ENCODE measurements around the gene EEF2K.

The EEF2K gene

DNA sequence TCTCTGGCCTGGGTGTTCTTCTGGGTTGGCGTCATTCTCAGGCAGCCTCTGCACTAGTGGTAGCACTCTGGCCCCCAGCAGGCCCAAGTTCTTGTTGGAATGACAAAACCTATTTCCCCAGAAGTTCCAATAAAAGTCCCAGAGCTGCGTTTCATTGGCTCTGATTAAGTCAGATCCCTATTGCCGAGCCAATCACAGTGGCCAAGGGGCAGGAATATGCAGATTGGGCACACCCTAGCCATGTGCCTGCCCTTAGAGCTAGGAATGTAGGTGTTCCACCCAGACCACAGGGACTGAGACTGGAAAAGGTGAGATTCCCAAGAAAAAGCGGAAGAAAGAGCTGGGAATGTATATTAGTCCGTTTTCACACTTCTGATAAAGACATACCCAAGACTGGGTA lies 46.2 kb downstream of the EEF2K start:
- Mint-ChIP-seq H3K4me1 (no peaks in the 10 kb centered on the region), H3K27me3 (no peaks in the 10 kb centered on the region), H3K4me3 (no peak overlapping the region), H3K9me3 (no peaks in the 10 kb centered on the region), H3K36me3 (ENCODE audit: insufficient read depth) (peaks cover 15% of the 10 kb centered on the region), H3K27ac (ENCODE audit: low read depth) (no peak overlapping the region)
- ATAC-seq (replicated peaks; ENCODE audit: extremely low read depth, poor library complexity, severe bottlenecking) (no peak), DNase-seq (ENCODE audit: low spot score in 2 of 2) (no peak)

DNA sequence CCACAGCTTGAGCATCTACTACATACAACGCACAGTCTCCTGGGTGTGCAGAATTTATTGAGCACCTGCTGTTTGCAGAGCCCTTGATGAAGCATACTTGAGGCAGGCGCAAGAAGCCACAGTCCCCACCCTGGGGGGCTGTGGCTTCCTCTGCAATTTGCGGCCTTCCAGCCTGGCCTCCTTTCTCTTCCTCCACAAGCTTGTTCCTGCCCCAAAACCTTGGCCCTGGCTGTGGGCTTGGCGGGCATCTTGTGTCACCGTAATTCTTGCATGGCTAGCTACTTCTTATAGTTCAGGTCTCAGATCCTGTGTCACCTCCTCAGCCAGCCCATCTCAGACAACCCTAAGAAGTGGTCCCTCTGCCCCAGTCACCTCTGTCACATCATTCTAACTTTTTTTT lies 47.2 kb downstream of the EEF2K start:
- DNase-seq (ENCODE audit: low spot score in 2 of 2), result no peak
- H3K4me3 Mint-ChIP-seq, result no peak overlapping the region
- peaks cover 18% of the 10 kb centered on the region for H3K36me3 Mint-ChIP-seq (ENCODE audit: insufficient read depth)
- no peaks in the 10 kb centered on the region for H3K9me3 Mint-ChIP-seq
- H3K4me1 Mint-ChIP-seq, result no peaks in the 10 kb centered on the region
- no peak overlapping the region for H3K27ac Mint-ChIP-seq (ENCODE audit: low read depth)
- no peak for ATAC-seq (replicated peaks; ENCODE audit: extremely low read depth, poor library complexity, severe bottlenecking)
- no peaks in the 10 kb centered on the region for H3K27me3 Mint-ChIP-seq

DNA sequence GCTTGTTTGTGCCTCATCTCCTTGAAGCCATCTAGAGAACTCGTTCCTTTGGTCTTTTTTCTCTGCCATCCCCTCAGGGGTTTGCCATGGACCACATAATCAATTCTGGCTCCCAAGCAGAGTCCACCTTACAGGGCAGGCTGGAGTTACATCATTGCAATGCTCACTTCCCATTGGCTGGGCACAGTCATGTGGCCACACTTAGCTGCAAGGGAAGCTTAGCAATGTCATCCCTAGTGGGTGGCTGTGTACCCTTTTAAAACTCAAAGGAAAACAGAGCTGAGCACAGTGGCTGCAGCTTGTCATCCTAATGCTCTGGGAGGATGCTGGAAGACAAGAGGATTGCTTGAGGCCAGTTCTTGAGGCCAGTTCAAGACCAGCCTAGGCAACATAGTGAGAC lies 49.3 kb downstream of the EEF2K start:
- H3K9me3 Mint-ChIP-seq, result no peaks in the 10 kb centered on the region
- H3K36me3 Mint-ChIP-seq (ENCODE audit: insufficient read depth), result peaks cover 21% of the 10 kb centered on the region
- no peak overlapping the region for H3K4me3 Mint-ChIP-seq
- ATAC-seq (replicated peaks; ENCODE audit: extremely low read depth, poor library complexity, severe bottlenecking) (no peak), DNase-seq (ENCODE audit: low spot score in 2 of 2) (no peak)
- no peaks in the 10 kb centered on the region for H3K4me1 Mint-ChIP-seq
- no peak overlapping the region for H3K27ac Mint-ChIP-seq (ENCODE audit: low read depth)
- H3K27me3 Mint-ChIP-seq, result no peaks in the 10 kb centered on the region

GRCh38 chr16:22257440-22257839 lies 51.4 kb downstream of the EEF2K start:
- Mint-ChIP-seq H3K4me3 (no peak overlapping the region), H3K27ac (ENCODE audit: low read depth) (no peak overlapping the region), H3K36me3 (ENCODE audit: insufficient read depth) (peaks cover 18% of the 10 kb centered on the region), H3K9me3 (no peaks in the 10 kb centered on the region), H3K4me1 (peaks cover 2% of the 10 kb centered on the region), H3K27me3 (no peaks in the 10 kb centered on the region)
- ATAC-seq (replicated peaks; ENCODE audit: extremely low read depth, poor library complexity, severe bottlenecking) (no peak), DNase-seq (ENCODE audit: low spot score in 2 of 2) (no peak)

GRCh38 chr16:22260490-22260889 lies 54.4 kb downstream of the EEF2K start:
- peaks cover 16% of the 10 kb centered on the region for H3K36me3 Mint-ChIP-seq (ENCODE audit: insufficient read depth)
- DNase-seq (ENCODE audit: low spot score in 2 of 2) (no peak), ATAC-seq (replicated peaks; ENCODE audit: extremely low read depth, poor library complexity, severe bottlenecking) (no peak)
- H3K27me3 Mint-ChIP-seq, result no peaks in the 10 kb centered on the region
- H3K4me1 Mint-ChIP-seq, result peaks cover 8% of the 10 kb centered on the region
- no peak overlapping the region for H3K27ac Mint-ChIP-seq (ENCODE audit: low read depth)
- H3K9me3 Mint-ChIP-seq, result no peaks in the 10 kb centered on the region
- no peak overlapping the region for H3K4me3 Mint-ChIP-seq

GRCh38 chr16:22262460-22262859 lies 56.4 kb downstream of the EEF2K start:
- no peak for DNase-seq (ENCODE audit: low spot score in 2 of 2)
- Mint-ChIP-seq H3K4me3 (no peak overlapping the region), H3K36me3 (ENCODE audit: insufficient read depth) (peaks cover 16% of the 10 kb centered on the region), H3K27ac (ENCODE audit: low read depth) (peak overlapping the region; percentile 75), H3K4me1 (peaks cover 8% of the 10 kb centered on the region), H3K27me3 (no peaks in the 10 kb centered on the region), H3K9me3 (no peaks in the 10 kb centered on the region)
- ATAC-seq (replicated peaks; ENCODE audit: extremely low read depth, poor library complexity, severe bottlenecking), result peak; percentile 49

DNA sequence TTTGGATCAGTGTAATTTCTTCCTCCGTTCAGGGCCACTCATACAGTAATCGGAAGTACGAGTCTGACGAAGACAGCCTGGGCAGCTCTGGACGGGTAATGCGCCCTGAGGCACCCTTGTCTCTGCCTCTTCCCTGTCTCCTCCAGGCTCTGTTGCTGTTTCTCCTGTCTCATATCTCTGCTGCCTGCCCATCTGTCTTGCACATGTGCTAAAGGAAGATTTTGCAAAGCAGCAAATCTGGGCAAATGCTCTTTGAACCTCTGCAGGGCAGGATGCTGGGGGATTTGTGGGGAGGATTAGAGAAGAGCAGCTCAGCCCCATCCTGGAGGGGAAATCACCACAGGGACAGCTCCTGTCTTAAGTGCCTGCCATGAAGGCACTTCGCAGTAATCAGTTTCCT lies 58.7 kb downstream of the EEF2K start:
- Mint-ChIP-seq H3K9me3 (no peaks in the 10 kb centered on the region), H3K4me1 (peaks cover 8% of the 10 kb centered on the region), H3K4me3 (no peak overlapping the region), H3K36me3 (ENCODE audit: insufficient read depth) (peaks cover 10% of the 10 kb centered on the region), H3K27ac (ENCODE audit: low read depth) (peak overlapping the region; percentile 66), H3K27me3 (no peaks in the 10 kb centered on the region)
- no peak for ATAC-seq (replicated peaks; ENCODE audit: extremely low read depth, poor library complexity, severe bottlenecking)
- no peak for DNase-seq (ENCODE audit: low spot score in 2 of 2)

- Mint-ChIP-seq H3K4me1 (peaks cover 8% of the 10 kb centered on the region), H3K9me3 (no peaks in the 10 kb centered on the region), H3K36me3 (ENCODE audit: insufficient read depth) (peaks cover 10% of the 10 kb centered on the region), H3K27me3 (no peaks in the 10 kb centered on the region), H3K27ac (ENCODE audit: low read depth) (peak overlapping the region; percentile 66), H3K4me3 (no peak overlapping the region)
- DNase-seq (ENCODE audit: low spot score in 2 of 2), result no peak
- ATAC-seq (replicated peaks; ENCODE audit: extremely low read depth, poor library complexity, severe bottlenecking), result no peak
Observed at GRCh38 chr16:22265351-22265750, 59.3 kb downstream of the EEF2K start.

- no peak for DNase-seq (ENCODE audit: low spot score in 2 of 2)
- H3K36me3 Mint-ChIP-seq (ENCODE audit: insufficient read depth), result peaks cover 12% of the 10 kb centered on the region
- no peak overlapping the region for H3K27ac Mint-ChIP-seq (ENCODE audit: low read depth)
Observed at GRCh38 chr16:22266546-22266945, 60.5 kb downstream of the EEF2K start.

GRCh38 chr16:22267764-22268163 lies 61.7 kb downstream of the EEF2K start:
- no peak overlapping the region for H3K4me3 Mint-ChIP-seq
- H3K9me3 Mint-ChIP-seq, result no peaks in the 10 kb centered on the region
- no peak for DNase-seq (ENCODE audit: low spot score in 2 of 2)
- no peak overlapping the region for H3K27ac Mint-ChIP-seq (ENCODE audit: low read depth)
- peaks cover 2% of the 10 kb centered on the region for H3K4me1 Mint-ChIP-seq
- no peak for ATAC-seq (replicated peaks; ENCODE audit: extremely low read depth, poor library complexity, severe bottlenecking)
- H3K36me3 Mint-ChIP-seq (ENCODE audit: insufficient read depth), result peaks cover 12% of the 10 kb centered on the region
- no peaks in the 10 kb centered on the region for H3K27me3 Mint-ChIP-seq

More at GRCh38 chr16:22266546-22266945, 60.5 kb downstream of the EEF2K start:
- no peaks in the 10 kb centered on the region for H3K9me3 Mint-ChIP-seq
- no peak overlapping the region for H3K4me3 Mint-ChIP-seq
- no peak for ATAC-seq (replicated peaks; ENCODE audit: extremely low read depth, poor library complexity, severe bottlenecking)
- peaks cover 8% of the 10 kb centered on the region for H3K4me1 Mint-ChIP-seq
- H3K27me3 Mint-ChIP-seq, result no peaks in the 10 kb centered on the region

- ATAC-seq (replicated peaks; ENCODE audit: extremely low read depth, poor library complexity, severe bottlenecking), result no peak
- no peak overlapping the region for H3K4me3 Mint-ChIP-seq
- H3K27ac Mint-ChIP-seq (ENCODE audit: low read depth), result no peak overlapping the region
- H3K27me3 Mint-ChIP-seq, result no peaks in the 10 kb centered on the region
- no peaks in the 10 kb centered on the region for H3K4me1 Mint-ChIP-seq
- H3K9me3 Mint-ChIP-seq, result no peaks in the 10 kb centered on the region
- H3K36me3 Mint-ChIP-seq (ENCODE audit: insufficient read depth), result peaks cover 19% of the 10 kb centered on the region
- DNase-seq (ENCODE audit: low spot score in 2 of 2), result no peak
Observed at GRCh38 chr16:22270525-22270924, 64.4 kb downstream of the EEF2K start.

DNA sequence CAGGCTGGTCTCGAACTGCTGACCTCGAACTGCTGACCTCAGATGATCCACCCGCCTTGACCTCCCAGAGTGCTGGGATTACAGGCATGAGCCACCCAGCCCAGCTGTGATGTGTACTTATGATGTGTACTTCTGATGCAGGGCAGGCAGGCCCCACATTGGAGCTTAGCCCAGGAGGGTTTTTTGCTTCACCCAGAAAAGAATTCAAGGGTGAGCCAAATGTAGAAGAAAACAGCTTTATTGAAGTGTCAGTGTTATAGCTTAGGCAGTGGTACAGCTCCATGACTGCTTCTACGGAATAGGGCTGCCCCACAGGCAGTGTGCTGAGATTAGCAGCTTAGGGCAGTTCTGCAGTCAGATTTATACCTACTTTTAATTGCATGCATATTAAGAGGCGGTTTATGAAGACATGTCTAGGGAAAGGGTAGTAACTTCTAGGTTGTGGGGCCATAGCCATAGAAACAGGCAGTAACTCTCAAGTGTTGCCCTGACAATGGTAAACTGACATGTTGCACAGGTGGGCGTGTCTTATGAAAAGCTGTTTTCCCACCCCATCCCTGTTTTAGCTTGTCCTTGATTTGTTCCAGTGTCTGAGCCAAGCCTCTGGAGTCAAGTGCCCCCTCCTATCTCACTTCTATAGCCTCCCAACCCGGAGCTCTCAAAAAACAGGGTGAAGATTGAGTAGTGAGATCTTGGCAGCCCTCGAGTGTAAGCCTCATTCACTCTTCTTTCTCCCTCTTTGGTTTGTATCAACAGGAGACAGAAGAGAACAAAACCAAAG lies 67.0 kb downstream of the EEF2K start:
- Mint-ChIP-seq H3K4me1 (no peaks in the 10 kb centered on the region), H3K27ac (ENCODE audit: low read depth) (no peak overlapping the region), H3K4me3 (no peak overlapping the region), H3K9me3 (no peaks in the 10 kb centered on the region), H3K27me3 (no peaks in the 10 kb centered on the region), H3K36me3 (ENCODE audit: insufficient read depth) (peaks cover 17% of the 10 kb centered on the region)
- no peak for ATAC-seq (replicated peaks; ENCODE audit: extremely low read depth, poor library complexity, severe bottlenecking)
- DNase-seq (ENCODE audit: low spot score in 2 of 2), result no peak

- no peak overlapping the region for H3K4me3 Mint-ChIP-seq
- H3K27ac Mint-ChIP-seq (ENCODE audit: low read depth), result no peak overlapping the region
- H3K36me3 Mint-ChIP-seq (ENCODE audit: insufficient read depth), result peaks cover 17% of the 10 kb centered on the region
- ATAC-seq (replicated peaks; ENCODE audit: extremely low read depth, poor library complexity, severe bottlenecking) (no peak), DNase-seq (ENCODE audit: low spot score in 2 of 2) (no peak)
- H3K9me3 Mint-ChIP-seq, result no peaks in the 10 kb centered on the region
- H3K27me3 Mint-ChIP-seq, result no peaks in the 10 kb centered on the region
- H3K4me1 Mint-ChIP-seq, result no peaks in the 10 kb centered on the region
Observed at GRCh38 chr16:22274916-22275315, 68.8 kb downstream of the EEF2K start.
